HuH-7 (cell line): ENCODE measurements around the gene SCGB1C1.

Source experiments
- DNase-seq: peaks from one replicate; pipeline ENCODE4 v3.0.0; 2011; ENCODE audit warnings: low spot score

SCGB1C1 gene

DNA sequence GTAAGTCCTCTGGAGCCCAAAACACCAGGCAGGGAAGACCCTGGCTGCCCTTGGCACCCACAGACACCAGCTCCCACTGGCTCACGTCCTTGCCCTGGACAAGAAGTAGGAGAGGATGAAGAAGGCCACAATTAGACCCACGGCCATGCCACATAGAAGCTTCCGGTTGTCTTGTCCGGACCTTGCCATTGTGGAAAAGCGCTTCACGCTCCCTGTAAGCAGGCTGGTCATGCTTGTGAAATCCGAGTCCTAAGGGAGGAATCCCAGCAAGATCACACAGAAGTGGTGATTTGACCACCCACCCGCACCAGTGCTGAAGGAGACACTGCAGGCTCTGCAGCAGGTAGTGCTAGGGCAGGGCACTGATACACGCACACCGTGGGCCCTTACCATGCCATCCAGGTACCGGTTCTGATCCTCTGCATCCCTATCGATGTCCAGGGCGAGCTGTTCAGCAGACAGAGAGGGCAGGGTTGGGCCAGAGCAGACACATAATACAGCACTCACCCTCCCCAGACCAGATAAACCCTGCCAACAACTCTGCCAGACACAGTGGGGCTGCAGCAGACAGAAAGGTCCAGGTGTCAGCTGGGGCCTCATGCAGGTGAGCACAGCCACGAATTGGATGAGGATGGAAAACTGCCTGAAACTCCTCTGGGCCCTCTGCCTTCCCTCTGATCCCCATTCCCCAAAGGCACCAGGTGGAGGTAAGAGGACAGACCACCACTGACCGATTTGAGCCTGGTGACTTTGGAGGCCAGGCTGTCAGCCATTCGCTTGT lies 12.5 kb downstream of the SCGB1C1 start:
- no peak for DNase-seq

DNA sequence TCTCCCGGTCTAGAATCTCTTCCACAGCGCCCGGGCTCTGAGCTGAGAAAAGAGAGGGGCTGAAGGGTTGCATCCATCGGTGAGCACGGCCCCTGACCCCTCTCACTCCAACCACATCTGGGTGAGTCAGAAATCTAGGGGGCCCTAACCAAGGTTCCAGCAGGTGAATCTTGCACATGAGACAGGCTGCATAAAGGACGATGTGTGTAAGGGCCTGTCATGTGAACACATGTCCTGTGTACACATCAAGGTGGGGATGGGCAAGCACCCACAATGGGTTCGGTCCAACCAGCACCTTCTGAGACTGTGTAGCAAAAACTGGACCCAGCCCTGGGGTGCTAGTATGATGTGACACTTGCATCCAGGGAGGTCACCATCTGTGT lies 13.1 kb downstream of the SCGB1C1 start:
- no peak for DNase-seq

DNA sequence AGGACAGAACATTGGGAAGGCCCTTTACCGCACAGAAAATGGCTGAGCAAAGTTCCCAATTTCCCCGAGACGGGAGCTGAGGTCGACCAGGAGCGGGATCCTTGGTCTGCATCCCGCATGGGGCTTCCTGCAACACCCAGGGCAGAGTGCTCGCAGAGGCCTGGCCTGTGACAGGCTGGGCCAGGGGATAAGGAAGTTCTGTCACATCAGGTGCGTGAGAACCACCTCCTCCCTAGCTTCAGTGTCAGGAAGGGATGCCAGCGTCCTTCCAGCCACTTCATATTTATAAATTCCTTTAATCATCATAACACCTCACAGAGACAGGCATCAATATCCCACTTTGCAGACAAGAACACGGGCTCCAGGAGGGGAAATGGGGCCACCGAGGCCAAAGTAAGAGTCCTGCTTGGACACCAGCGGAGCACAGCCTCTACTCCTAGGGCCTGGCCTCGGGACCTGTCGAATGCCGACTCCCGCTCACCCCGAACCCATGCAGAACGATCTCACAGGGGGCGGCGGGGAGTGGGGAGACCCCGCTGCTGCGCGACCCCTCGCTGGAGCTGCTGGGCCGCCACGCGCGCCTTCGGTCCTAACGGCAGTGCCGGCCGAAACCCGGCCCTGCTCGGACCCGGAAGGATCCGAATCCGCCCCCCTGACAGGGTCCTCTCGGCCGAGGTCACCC lies 13.8 kb downstream of the SCGB1C1 start:
- DNase-seq, result peak; percentile 36

DNA sequence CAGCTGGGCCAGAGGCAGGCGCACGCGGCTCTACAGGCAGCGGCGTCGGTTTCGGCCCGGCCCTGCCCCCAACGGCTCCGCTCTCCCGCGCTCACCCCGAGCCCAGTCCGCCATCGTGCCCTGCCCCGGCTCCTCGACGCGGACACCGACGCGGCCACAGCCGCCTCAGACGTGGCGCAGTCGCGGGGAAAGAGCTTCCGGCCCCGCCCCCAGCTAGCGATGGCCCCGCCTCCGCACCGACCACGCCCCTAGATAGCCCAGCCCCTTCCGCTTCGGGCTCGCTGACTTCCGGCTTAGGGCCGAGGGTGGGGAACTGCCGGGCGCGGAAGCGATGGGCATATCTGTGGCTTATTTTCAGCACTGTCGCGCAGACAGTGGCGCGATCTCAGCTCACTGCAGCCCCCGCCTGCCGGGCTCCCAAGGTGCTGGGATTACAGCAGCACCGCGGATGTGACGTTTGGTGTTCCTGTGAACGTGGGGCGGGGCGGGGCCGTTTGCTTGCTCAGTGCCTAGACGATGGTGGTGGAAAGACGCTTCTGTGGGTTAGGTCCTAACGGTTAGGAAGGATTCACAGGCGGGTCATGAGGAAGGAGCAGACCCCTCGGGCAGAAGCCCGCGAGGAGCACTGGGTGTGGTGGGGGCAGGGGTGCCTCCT lies 14.5 kb downstream of the SCGB1C1 start, which contains the start of the genes BET1L and RIC8A:
TSS of gene BET1L (minus strand) at position 192 of the 655 bp plus-strand sequence. CDS start at position 114, 78 bp downstream.
TSS of gene RIC8A (plus strand) at position 501 of the 655 bp plus-strand sequence. CDS start 1,147 bp downstream, outside the sequence.
- peak; percentile 90 for DNase-seq

DNA sequence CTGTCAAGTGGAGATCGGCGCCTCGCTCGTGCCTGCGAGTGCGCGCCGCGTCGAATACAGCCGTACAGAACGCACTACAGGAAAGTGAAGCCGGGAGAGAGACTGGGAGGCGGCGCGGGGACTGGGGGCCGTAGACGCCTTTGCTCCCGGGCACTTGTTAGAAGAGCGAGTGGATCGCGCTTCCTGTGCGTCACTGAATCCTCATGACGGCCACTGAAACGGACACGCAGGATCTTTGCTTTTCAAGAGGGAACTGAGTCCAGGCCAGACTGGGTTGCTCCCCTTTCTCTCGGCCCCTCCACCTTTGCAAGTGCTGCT lies 14.9 kb downstream of the SCGB1C1 start:
- no peak for DNase-seq

DNA sequence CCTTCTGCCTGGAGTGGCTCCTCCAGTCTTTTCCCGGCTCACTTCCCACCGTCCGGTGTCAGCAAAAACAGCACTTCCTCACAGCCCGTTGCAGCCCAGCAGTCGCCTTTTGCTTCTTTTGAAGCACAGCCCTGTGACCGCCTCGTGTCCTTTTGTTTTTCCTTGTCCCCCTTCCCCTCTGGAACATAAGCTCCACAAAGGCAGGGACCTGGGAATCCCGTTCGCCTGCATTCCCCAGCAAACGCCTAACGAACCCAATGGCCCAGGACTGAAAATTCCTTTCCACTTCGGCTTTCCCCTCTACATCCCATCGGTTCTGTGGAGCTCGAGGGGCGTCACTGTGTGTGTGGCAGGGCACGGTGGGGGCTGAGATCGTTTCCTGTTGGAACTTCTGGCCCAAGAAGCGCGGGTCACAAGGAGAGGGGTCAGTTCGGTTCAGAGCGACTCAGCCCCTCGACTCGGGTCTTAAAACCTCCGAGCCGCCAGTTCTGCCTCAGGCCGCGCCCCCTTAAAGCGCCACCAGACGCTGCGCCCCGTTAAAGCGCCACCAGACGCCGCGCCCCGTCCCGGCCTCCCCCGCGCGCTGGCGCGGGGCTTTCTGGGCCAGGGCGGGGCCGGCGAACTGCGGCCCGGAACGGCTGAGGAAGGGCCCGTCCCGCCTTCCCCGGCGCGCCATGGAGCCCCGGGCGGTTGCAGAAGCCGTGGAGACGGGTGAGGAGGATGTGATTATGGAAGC lies 15.5 kb downstream of the SCGB1C1 start:
- peak; percentile 74 for DNase-seq

DNA sequence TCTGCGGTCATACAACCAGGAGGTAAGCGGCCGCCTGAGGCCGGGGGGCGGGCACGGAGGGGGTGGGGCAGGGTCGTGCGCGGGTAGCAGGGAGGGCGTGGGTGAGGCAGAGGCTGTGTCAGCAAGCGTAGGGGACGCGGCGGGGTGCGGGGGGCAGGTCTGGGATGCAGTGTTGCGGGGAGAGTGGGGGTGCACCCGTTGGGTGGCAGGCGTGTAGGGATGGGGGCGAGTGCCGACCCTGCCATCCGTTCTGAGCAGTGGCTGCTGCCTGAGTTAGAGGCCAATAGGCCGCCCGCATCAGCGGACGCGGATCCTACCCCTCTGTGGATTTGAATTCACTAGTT lies 16.0 kb downstream of the SCGB1C1 start:
- DNase-seq, result no peak

DNA sequence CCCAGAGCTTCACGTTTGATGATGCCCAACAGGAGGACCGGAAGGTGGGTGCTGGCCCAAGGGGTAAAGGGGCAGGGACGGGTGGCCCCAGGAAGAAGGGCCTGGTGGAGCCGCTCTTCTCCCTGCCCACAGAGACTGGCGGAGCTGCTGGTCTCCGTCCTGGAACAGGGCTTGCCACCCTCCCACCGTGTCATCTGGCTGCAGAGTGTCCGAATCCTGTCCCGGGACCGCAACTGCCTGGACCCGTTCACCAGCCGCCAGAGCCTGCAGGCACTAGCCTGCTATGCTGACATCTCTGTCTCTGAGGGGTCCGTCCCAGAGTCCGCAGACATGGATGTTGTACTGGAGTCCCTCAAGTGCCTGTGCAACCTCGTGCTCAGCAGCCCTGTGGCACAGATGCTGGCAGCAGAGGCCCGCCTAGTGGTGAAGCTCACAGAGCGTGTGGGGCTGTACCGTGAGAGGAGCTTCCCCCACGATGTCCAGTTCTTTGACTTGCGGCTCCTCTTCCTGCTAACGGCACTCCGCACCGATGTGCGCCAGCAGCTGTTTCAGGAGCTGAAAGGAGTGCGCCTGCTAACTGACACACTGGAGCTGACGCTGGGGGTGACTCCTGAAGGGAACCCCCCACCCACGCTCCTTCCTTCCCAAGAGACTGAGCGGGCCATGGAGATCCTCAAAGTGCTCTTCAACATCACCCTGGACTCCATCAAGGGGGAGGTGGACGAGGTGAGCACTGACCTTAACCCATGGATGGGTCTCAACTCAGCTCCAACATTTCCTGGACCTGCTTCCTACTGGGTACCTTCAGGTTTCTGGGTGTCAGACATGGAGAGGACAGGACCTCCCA lies 16.6 kb downstream of the SCGB1C1 start:
- DNase-seq, result no peak

DNA sequence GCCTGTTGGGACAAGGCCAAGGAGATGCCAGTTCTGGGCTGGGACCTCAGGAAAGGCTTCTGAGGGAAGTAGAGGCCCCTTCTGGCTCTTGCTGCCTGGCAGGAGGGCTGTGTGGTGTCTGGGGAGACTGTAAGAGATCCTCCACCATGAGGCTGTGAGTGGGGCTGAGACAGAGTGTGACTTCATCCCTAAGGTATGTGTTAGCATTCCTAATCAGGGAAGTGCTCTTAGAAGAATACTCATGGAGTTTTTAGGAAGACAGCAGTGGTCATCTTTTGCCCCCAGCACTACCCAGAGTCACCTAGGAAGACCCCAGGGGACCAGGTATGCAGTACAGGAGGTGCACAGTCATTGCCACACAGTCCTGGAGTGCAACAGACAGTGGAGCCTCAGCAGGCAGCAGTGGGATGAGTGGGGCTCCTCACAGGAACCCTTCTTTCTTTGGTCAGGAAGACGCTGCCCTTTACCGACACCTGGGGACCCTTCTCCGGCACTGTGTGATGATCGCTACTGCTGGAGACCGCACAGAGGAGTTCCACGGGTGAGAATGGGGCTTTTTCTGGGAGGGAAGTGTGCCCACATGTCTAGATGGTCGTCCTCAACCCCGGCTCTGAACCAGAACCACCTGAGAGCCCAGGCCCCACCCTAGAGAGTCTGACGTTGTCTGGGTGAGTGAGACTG lies 17.4 kb downstream of the SCGB1C1 start:
- no peak for DNase-seq

DNA sequence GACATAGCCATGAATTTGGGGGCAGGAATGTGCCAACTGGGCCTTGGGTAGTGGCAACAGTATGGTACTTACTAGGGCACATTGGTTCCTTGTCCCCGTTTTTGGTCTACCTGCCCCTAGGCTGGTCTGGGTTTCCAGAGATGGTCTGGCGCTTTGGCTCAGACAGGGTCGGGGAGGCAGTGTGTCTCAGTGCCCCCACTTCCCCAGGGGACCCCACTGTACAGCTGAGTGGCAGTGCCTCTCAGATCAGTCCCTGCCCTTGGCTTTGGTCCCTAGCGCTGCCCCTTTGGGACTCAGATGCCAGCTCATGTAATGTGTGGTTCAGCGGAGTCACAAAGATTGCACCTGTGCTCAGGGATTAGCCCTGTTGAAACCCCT lies 17.9 kb downstream of the SCGB1C1 start:
- no peak for DNase-seq

DNA sequence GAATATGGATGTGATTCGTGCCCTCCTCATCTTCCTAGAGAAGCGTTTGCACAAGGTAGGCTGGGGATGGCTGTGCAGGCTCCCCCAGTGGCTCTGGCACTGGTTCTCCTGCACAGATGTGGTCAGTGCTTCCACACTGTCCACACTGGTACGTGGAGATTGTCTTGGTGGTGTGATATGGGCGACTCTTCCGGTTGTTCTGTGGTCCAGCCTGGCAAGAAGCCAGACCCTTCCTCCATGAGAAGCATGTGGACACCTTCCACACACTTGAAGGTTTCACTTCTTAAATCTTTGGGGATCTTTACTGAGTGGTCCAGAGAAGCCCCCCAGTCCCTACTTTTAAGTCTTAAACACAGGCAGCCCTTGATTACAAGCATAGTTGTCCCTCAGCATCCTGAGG lies 18.4 kb downstream of the SCGB1C1 start:
- no peak for DNase-seq

DNA sequence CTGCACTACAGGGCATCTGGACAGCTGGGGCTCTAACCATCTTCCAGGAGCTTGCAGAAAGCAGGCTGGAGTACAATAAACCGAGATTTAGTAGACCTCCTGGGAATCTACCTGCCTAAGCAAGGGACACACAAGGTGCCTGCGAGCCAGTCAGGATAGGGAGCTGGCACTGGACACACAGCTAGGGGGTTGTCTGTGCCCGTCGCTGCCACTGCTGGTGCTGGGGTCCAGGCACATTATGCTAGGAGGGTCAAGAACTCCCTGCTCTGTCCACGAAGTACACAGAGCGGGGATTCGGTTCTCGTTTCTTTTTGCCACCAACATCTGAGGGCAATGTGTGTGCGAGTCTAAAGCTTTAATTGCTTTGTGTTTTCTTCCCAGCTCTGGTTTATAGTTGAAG lies 18.9 kb downstream of the SCGB1C1 start:
- no peak for DNase-seq

DNA sequence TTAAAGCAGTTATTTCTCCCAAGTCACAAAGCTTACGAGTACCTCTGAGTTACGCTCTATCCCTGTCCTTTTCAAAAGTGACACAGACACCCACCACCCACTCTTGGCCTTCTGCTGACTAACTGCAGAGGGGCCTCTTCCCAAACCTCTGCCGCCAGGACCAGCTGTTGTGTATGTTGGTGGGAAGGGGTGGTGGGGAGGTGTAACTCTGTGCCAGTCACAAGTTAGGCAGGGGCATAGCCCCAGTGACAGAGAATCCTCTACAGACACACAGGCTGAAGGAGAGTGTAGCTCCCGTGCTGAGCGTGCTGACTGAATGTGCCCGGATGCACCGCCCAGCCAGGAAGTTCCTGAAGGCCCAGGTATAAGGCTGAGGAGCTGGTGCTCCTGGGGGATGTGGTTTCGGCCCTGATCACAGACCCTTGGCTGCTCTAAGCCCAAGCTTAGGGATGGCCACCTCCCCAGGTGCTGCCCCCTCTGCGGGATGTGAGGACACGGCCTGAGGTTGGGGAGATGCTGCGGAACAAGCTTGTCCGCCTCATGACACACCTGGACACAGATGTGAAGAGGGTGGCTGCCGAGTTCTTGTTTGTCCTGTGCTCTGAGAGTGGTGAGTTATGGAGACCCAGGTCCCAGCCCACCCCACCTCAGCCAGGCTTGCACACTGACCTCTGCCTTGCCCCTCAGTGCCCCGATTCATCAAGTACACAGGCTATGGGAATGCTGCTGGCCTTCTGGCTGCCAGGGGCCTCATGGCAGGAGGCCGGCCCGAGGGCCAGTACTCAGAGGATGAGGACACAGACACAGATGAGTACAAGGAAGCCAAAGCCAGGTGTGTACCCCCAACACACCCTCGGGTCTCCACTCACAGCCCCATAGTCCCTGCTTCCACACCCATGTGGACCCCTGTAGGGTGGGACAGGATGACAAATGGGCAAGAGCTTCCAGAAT lies 19.5 kb downstream of the SCGB1C1 start:
- DNase-seq, result no peak

DNA sequence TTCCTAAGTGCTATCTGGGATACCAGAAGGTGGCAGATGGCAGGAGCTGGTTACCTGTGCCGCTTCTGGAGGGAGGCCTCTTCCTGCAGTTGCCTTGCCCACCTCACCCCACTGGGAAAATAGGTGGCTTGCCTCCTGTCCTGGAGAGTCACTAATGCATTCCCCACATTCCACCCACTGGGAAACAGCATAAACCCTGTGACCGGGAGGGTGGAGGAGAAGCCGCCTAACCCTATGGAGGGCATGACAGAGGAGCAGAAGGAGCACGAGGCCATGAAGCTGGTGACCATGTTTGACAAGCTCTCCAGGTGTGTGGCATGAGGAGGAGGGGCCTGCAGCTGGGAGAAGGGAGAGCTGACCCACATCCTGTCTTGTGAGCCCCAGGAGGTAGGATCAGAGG lies 20.2 kb downstream of the SCGB1C1 start:
- no peak for DNase-seq

DNA sequence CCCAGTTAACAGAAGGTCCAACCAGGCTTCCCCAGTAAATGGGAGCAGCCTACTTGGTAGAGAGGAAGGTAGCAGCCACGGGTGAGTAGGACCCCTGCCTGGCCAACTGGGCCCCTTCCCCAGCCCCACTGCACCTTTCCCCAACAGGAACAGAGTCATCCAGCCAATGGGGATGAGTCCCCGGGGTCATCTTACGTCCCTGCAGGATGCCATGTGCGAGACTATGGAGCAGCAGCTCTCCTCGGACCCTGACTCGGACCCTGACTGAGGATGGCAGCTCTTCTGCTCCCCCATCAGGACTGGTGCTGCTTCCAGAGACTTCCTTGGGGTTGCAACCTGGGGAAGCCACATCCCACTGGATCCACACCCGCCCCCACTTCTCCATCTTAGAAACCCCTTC lies 21.2 kb downstream of the SCGB1C1 start:
- no peak for DNase-seq

DNA sequence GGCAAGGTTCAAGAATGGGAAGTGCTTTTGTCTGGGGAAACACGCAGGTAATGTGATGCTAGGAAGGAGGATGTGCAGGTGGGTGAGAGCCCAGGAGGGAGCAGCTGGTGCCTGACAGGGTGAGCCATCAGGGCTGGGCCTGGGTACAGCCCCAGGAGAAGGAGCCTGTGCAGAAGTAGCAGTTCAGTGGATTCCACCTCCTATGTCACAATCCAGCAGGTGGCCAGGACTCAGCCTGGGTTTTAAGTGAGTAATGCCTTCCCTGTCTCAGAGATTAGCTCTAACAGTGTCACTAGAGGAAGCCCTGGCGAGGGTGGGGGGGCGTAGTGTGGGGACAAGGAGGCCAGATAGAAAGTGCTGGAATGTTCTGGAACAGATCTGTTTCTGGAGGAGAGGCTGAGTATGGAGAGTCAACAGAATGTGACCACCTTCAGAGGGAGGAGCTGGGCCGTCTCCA lies 22.7 kb downstream of the SCGB1C1 start:
- no peak for DNase-seq

DNA sequence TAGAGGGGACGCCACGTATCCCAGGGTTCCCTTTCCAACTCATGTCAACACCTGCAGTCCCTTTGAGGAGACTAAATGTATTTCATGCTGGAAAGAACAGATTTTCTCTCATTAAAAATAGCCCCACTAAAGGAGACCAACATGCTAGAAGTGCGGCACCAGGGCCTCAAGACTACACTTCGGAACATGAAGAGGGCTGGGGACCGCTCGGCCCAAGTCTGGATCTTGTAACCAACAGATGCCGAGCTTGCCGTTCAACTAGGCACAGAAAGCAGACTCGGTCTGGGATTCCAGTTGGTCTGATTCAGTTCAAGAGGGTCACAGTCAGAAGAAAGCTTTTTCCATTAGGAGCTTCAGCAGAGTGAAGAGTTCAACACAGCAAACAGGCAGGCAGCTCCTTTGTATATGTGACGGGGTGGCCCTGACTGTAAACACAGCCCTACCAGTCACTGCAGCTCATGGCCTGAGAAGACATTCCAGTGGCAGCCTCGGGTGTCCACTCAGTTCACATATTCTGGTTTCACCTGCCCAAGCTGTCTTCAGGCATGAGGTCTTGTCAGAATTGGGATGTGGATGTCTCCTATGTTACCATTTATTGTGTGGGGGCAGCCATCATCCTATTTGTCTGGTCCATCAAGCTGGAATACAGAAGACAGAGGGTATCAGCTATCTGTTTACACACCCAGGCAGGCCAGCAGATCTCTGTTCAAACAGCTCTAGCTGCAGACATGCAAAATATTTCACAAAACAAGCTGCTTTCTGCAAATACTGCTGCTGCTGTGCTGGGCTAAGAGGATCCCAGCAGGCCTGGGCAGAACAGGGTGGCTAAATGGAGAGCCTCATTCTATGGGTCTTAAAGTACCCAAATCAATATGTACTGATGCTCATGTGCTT lies 23.4 kb downstream of the SCGB1C1 start:
- no peak for DNase-seq

DNA sequence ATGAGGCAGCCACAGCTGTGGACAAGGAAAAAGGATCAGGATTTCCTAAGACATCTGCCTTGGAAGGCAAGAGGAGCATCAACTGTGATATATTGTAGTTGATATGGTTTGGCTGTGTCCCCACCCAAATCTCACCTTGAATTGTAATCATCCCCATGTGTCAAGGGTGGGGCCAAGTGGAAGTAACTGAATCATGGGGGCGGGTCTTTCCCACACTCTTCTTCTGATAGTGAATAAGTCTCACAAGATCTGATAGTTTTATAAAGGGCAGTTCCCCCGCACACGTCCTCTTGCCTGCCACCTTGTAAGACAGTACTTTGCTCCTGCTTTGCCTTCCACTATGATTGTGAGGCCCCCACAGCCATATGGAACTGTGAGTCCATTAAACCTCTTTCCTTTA lies 24.8 kb downstream of the SCGB1C1 start:
- no peak for DNase-seq
